Ovary (tissue), 3 donors: ENCODE results near the gene TALDO1.

ENCODE experiments used
- EP300 ChIP-seq: sonication (generic); formaldehyde crosslinking; IDR thresholded peaks from one replicate; pipeline ENCODE4 v1.6.1; 2017; ENCODE audit warnings: antibody characterized with exemption
- POLR2A ChIP-seq: fragments of 450-650 bp; IDR thresholded peaks from one replicate; pipeline ENCODE4 v1.6.1; 2017; ENCODE audit warnings: antibody characterized with exemption, mild to moderate bottlenecking, moderate library complexity
- TF ChIP-seq, protein P1 (sequence below), 3 donors: fragments of 450-650 bp in 2 of 3; fragments of 200-600 bp in 1 of 3; IDR thresholded peaks; one replicate each; pipeline versions ENCODE4 v1.5.1 to v1.8.0; 2016 to 2022; ENCODE audit warnings: antibody characterized with exemption in 3 of 3, mild to moderate bottlenecking in 1 of 3
- donor health status: DM: no; HTN: no; CAD: no.

DNA sequence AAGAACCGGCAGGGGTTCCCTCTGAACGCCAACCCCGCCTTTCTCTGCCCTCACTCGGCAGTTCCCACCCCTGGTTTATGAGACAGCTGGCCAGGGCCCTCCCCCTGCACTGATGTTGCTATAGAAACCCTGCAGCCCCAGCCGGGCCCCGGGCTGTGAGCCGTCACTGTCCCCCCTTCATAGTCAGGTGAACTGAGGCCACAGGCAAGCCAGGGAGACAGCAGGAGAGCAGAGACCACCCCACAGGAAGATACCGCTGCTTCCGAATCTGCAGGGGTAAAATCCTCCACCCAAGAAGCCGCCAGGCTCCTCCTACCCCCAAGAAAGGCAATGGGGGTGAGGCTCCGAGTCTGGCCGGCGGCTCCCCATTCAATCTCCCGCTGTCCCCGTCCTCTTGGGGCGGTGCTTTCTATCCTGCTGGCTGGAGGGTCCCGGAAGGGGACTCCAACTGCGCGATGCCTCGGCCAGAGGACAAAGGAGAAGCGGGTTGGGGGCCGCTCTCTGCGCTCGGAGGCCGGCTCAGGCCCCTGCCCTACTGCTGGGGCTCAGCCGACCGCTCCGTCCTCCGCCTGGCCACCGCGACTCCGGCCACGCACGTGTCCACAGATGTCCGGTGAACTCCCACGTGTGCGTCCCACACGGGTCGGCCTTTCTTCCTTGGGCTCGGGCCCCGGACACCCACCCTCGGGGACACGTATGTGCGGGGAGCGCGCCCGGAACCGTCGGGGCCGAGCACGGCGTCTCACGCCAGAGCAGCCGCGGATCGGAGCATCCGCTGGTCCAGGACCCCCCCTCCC, 50.2 kb downstream of the TALDO1 start:
- TF ChIP-seq, protein P1, sequence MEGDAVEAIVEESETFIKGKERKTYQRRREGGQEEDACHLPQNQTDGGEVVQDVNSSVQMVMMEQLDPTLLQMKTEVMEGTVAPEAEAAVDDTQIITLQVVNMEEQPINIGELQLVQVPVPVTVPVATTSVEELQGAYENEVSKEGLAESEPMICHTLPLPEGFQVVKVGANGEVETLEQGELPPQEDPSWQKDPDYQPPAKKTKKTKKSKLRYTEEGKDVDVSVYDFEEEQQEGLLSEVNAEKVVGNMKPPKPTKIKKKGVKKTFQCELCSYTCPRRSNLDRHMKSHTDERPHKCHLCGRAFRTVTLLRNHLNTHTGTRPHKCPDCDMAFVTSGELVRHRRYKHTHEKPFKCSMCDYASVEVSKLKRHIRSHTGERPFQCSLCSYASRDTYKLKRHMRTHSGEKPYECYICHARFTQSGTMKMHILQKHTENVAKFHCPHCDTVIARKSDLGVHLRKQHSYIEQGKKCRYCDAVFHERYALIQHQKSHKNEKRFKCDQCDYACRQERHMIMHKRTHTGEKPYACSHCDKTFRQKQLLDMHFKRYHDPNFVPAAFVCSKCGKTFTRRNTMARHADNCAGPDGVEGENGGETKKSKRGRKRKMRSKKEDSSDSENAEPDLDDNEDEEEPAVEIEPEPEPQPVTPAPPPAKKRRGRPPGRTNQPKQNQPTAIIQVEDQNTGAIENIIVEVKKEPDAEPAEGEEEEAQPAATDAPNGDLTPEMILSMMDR (IDR thresholded peaks at IDR 0.05), result no peak
- TF ChIP-seq POLR2A (no peak), EP300 (no peak)
